Natural killer cell (primary cell): ENCODE results near the gene ITGA5. TPM values are rescaled to one million over a fixed set of nuclear protein-coding genes. Genes with fewer than 3 reads are reported as not detected.

Experiments
- ATAC-seq, 3 donors: fragments of 150-1000 bp in 2 of 3; fragments of 200-7000 bp in 1 of 3; cut with Tn5 transposase; 1 replicate in 1 of 3; 2 replicates in 2 of 3; pipeline ENCODE4 v1.10.0; 2021; ENCODE audit warnings: mild to moderate bottlenecking in 2 of 3, moderate library complexity in 2 of 3
- DNase-seq, 2 donors: peaks; one replicate each; pipeline versions ENCODE4 v3.0.0 to v3.0.0-alpha.2; 2013 to 2021; ENCODE audit warnings: mixed read lengths in 1 of 2
- H3K27ac ChIP-seq: one replicate; pipeline ENCODE4 v1.5.1; 2013; ENCODE audit warnings: mild to moderate bottlenecking, low read length
- H3K27me3 ChIP-seq: one replicate; pipeline ENCODE4 v1.6.1; 2013; ENCODE audit warnings: low read length; ENCODE audit not compliant: control insufficient read depth, insufficient read depth
- H3K36me3 ChIP-seq: one replicate; pipeline ENCODE4 v1.6.1; 2013; ENCODE audit warnings: low read length; ENCODE audit not compliant: control insufficient read depth, insufficient read depth
- H3K4me1 ChIP-seq: one replicate; pipeline ENCODE4 v1.6.1; 2013; ENCODE audit warnings: low read length; ENCODE audit not compliant: control insufficient read depth, insufficient read depth
- H3K4me3 ChIP-seq: one replicate; pipeline ENCODE4 v1.5.1; 2013; ENCODE audit warnings: low read length
- H3K9me3 ChIP-seq: one replicate; pipeline ENCODE4 v1.6.1; 2013; ENCODE audit warnings: low read length; ENCODE audit not compliant: control insufficient read depth, insufficient read depth
- H3K27ac Mint-ChIP-seq, 2 donors: one replicate each; pipeline ENCODE4 v1.8.0; 2022; ENCODE audit warnings: mild to moderate bottlenecking in 2 of 2, mixed read lengths in 2 of 2, moderate library complexity in 1 of 2
- H3K27me3 Mint-ChIP-seq, 2 donors: one replicate each; pipeline ENCODE4 v1.8.0; 2022; ENCODE audit warnings: low read depth in 2 of 2, mixed read lengths in 2 of 2
- H3K36me3 Mint-ChIP-seq: one replicate; pipeline ENCODE4 v1.8.0; 2022; ENCODE audit warnings: mixed read lengths
- H3K4me1 Mint-ChIP-seq, 2 donors: one replicate each; pipeline ENCODE4 v1.8.0; 2022; ENCODE audit warnings: mixed read lengths in 2 of 2
- H3K4me3 Mint-ChIP-seq: one replicate; pipeline ENCODE4 v1.8.0; 2022; ENCODE audit warnings: mild to moderate bottlenecking, moderate library complexity, mixed read lengths
- H3K9me3 Mint-ChIP-seq, 2 donors: one replicate each; pipeline ENCODE4 v1.8.0; 2022; ENCODE audit warnings: mixed read lengths in 2 of 2
- WGBS: methylation state at CpG from one replicate; pipeline ENCODE4 v1.1.7; 2013; ENCODE audit warnings: missing lambda C conversion rate; ENCODE audit not compliant: insufficient coverage; 5-methylcytosine and 5-hydroxymethylcytosine counted together
- intact Hi-C: fragments of 100-400 bp; cut with micrococcal nuclease; formaldehyde crosslinking; loops from one replicate; pipeline ENCODE4 v1.14.2; 2022
- total RNA-seq, 4 donors: library from RNA; stranded (reverse); fragments of 120-200 nt in 1 of 4; gene quantifications; one replicate each; pipeline versions ENCODE4 v1.2.3 to v1.2.4, GENCODE V29; 2013 to 2022
- TF ChIP-seq, protein P1 (sequence below): fragments of 200-600 bp; IDR thresholded peaks from one replicate; pipeline ENCODE4 v1.8.0; 2022; ENCODE audit warnings: antibody characterized with exemption

The ITGA5 gene
- total RNA-seq, 3 donors from 2014 or later (not counting 1 experiment from before 2014, with no cell fraction given): 177 to 232 (median 207) TPM

GRCh38 chr12:54383041-54383609 is 35.9 kb downstream of the ITGA5 start:
- Histone ChIP-seq H3K9me3 (no peaks in the 10 kb centered on the region), H3K27ac (peak overlapping the region; percentile 39), H3K27me3 (no peaks in the 10 kb centered on the region), H3K4me1 (peaks cover 32% of the 10 kb centered on the region), H3K36me3 (no peaks in the 10 kb centered on the region), H3K4me3 (no peak overlapping the region)
- H3K27me3 Mint-ChIP-seq: no peaks in the 10 kb centered on the region
- intact Hi-C loops: no loop called here
- no peak overlapping the region for H3K4me3 Mint-ChIP-seq
- no peaks in the 10 kb centered on the region for H3K36me3 Mint-ChIP-seq
- no peaks in the 10 kb centered on the region for H3K9me3 Mint-ChIP-seq
- no peak for DNase-seq
- WGBS: 91% methylated on average over 3 of the region's 3 CpGs
- peaks cover 0 to 7% of the 10 kb centered on the region in 2 donors for H3K4me1 Mint-ChIP-seq
- peak overlapping the region in 1 of 2 donors; percentile 21 for H3K27ac Mint-ChIP-seq
- TF ChIP-seq, protein P1, sequence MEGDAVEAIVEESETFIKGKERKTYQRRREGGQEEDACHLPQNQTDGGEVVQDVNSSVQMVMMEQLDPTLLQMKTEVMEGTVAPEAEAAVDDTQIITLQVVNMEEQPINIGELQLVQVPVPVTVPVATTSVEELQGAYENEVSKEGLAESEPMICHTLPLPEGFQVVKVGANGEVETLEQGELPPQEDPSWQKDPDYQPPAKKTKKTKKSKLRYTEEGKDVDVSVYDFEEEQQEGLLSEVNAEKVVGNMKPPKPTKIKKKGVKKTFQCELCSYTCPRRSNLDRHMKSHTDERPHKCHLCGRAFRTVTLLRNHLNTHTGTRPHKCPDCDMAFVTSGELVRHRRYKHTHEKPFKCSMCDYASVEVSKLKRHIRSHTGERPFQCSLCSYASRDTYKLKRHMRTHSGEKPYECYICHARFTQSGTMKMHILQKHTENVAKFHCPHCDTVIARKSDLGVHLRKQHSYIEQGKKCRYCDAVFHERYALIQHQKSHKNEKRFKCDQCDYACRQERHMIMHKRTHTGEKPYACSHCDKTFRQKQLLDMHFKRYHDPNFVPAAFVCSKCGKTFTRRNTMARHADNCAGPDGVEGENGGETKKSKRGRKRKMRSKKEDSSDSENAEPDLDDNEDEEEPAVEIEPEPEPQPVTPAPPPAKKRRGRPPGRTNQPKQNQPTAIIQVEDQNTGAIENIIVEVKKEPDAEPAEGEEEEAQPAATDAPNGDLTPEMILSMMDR: no peak
- no peak for ATAC-seq

GRCh38 chr12:54381136-54381535 is 37.9 kb downstream of the ITGA5 start:
- ATAC-seq: no peak
- 98% methylated on average over 4 of the region's 4 CpGs for WGBS
- no peaks in the 10 kb centered on the region for H3K9me3 Mint-ChIP-seq

DNA sequence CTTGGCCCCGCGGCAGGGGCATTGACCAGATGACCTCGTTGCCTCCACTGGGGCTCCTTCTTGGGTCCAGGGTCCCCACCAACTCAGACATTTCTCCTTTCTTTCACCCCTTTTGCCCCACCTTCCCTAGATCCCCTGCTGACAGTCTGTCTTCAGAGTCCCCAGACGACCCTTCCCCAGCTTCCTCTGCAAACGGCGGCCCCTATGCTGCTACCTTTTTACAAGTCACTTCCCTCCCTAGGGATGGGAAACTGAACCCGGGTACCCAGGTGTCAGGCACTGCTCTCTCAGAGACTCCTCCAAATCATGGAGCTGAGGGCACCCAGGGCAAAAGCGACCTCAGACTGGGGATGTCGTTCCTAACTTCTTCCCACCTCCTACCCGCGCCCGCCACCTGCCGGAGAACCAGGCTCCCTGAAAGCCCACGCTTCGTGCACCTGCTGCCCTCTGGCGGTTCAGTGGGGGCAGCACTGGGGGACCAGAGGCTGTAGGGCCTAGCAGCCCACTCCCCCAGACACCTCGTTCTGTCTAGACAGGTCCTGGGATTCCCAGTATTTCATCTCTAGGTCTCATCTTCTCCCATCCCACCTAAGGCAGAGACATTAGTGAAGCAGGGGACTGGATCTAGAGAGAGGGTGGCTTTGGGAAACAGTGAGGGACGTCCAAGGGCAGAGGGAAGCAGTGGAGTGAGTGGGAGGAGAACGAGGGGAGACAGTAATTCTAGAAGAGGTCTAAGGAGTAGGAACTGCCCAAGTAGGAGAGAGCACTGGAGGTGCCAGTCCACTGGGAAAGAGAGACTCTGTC is 39.5 kb downstream of the ITGA5 start:
- 32% methylated on average over 19 of the region's 19 CpGs for WGBS
- intact Hi-C loops: loop anchor here (1.0 kb wide), 1 partner anchor 128 kb away; no protein-coding TSS in a partner anchor
- H3K4me1 ChIP-seq: peaks cover 20% of the 10 kb centered on the region
- DNase-seq (peak; percentile 87 to 93), ATAC-seq (peak; percentile 94 to 99 (median 97))
- H3K27me3 Mint-ChIP-seq: no peaks in the 10 kb centered on the region
- peaks cover 0 to 7% of the 10 kb centered on the region in 2 donors for H3K4me1 Mint-ChIP-seq
- no peaks in the 10 kb centered on the region for H3K36me3 ChIP-seq
- no peaks in the 10 kb centered on the region for H3K9me3 ChIP-seq
- no peak overlapping the region for H3K4me3 ChIP-seq
- TF ChIP-seq, protein P1: peak; percentile 100
- no peaks in the 10 kb centered on the region for H3K9me3 Mint-ChIP-seq
- no peak overlapping the region for H3K27ac ChIP-seq
- H3K27ac Mint-ChIP-seq: peak overlapping the region in 1 of 2 donors; percentile 40
- no peaks in the 10 kb centered on the region for H3K27me3 ChIP-seq
- peak overlapping the region; percentile 25 for H3K4me3 Mint-ChIP-seq
- no peaks in the 10 kb centered on the region for H3K36me3 Mint-ChIP-seq

More at GRCh38 chr12:54381136-54381535, 37.9 kb downstream of the ITGA5 start:
- no peak for DNase-seq
- Histone ChIP-seq H3K9me3 (no peaks in the 10 kb centered on the region), H3K4me3 (no peak overlapping the region), H3K4me1 (peaks cover 28% of the 10 kb centered on the region), H3K27me3 (no peaks in the 10 kb centered on the region), H3K36me3 (no peaks in the 10 kb centered on the region), H3K27ac (no peak overlapping the region)
- H3K36me3 Mint-ChIP-seq: no peaks in the 10 kb centered on the region
- intact Hi-C loops: no loop called here
- H3K4me1 Mint-ChIP-seq: peaks cover 0 to 7% of the 10 kb centered on the region in 2 donors
- no peak overlapping the region for H3K4me3 Mint-ChIP-seq
- H3K27ac Mint-ChIP-seq: no peak overlapping the region
- no peaks in the 10 kb centered on the region for H3K27me3 Mint-ChIP-seq
- TF ChIP-seq, protein P1: no peak
